Measurements from ENCODE around the gene TMEM219.

TMEM219 gene

GRCh38 chr16:29961479-29962343 lies at the start of gene TMEM219:
TSS of gene TMEM219 (plus strand) at chr16:29962079. CDS start at chr16:29963144, 1,065 bp downstream.
- H3K27me3 Mint-ChIP-seq: no peaks in the 10 kb centered on the region
- H3K9me3 Mint-ChIP-seq: no peaks in the 10 kb centered on the region
- H3K27ac Mint-ChIP-seq: peak within 1 kb of the TSS; percentile 82 to 90
- peaks cover 20% of the 10 kb centered on the region for H3K4me1 Mint-ChIP-seq
- DNase-seq (peak; percentile 93 to 97), ATAC-seq (peak; percentile 97)
- peak within 1 kb of the TSS; percentile 87 to 90 for H3K4me3 Mint-ChIP-seq

GRCh38 chr16:29912087-29912486 lies 49.8 kb upstream of the TMEM219 start:
- H3K9me3 Mint-ChIP-seq: no peaks in the 10 kb centered on the region
- DNase-seq (no peak), ATAC-seq (no peak)
- H3K4me1 Mint-ChIP-seq: peaks cover 26% of the 10 kb centered on the region
- no peaks in the 10 kb centered on the region for H3K27me3 Mint-ChIP-seq
- no peak overlapping the region for H3K27ac Mint-ChIP-seq
- H3K4me3 Mint-ChIP-seq: no peak overlapping the region

GRCh38 chr16:29913514-29913913 lies 48.4 kb upstream of the TMEM219 start:
- DNase-seq (no peak), ATAC-seq (no peak)
- Mint-ChIP-seq H3K4me3 (no peak overlapping the region), H3K27me3 (no peaks in the 10 kb centered on the region), H3K27ac (no peak overlapping the region), H3K4me1 (peaks cover 26% of the 10 kb centered on the region), H3K9me3 (no peaks in the 10 kb centered on the region)

DNA sequence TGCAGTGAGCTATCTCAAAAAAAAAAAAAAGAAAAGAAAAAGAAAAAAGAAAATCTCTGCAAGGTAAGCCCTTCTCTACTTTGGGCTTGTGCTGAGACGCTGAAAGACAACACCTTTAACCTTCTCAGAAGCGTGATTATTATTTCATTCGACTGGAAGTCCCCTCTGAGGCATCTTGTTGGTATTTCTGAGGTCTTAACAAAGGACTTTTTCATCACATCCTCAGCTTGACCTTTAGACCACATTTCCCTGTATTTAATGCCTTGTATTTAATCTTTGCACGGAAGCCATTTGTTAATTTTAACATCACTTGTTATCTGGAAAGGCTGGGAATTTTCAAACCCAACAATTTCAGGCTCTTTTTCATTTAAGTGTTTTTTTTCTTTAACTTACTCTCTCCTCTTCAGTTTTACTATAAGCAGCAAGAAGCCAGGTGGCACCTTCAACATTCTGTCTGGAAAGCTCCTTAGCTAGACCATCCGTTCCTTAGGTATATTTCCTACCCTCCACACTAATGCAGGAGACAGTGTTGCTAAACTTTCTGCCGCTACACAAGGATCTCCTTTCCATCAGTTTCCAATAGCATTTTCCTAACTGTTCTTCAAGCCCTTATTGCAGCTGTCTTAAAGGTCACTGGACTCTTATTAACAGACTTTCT lies 46.2 kb upstream of the TMEM219 start:
- DNase-seq: no peak
- Mint-ChIP-seq H3K4me3 (peak overlapping the region in 1 of 2 donors; percentile 8), H3K27ac (peak overlapping the region; percentile 80 to 84), H3K9me3 (no peaks in the 10 kb centered on the region), H3K4me1 (peaks cover 33% of the 10 kb centered on the region), H3K27me3 (no peaks in the 10 kb centered on the region)
- no peak for ATAC-seq

GRCh38 chr16:29916979-29917378 lies 44.9 kb upstream of the TMEM219 start:
- Mint-ChIP-seq H3K27ac (peak overlapping the region in 1 of 2 donors; percentile 48), H3K4me1 (peaks cover 41% of the 10 kb centered on the region), H3K27me3 (no peaks in the 10 kb centered on the region), H3K9me3 (no peaks in the 10 kb centered on the region), H3K4me3 (no peak overlapping the region)
- DNase-seq (no peak), ATAC-seq (no peak)

DNA sequence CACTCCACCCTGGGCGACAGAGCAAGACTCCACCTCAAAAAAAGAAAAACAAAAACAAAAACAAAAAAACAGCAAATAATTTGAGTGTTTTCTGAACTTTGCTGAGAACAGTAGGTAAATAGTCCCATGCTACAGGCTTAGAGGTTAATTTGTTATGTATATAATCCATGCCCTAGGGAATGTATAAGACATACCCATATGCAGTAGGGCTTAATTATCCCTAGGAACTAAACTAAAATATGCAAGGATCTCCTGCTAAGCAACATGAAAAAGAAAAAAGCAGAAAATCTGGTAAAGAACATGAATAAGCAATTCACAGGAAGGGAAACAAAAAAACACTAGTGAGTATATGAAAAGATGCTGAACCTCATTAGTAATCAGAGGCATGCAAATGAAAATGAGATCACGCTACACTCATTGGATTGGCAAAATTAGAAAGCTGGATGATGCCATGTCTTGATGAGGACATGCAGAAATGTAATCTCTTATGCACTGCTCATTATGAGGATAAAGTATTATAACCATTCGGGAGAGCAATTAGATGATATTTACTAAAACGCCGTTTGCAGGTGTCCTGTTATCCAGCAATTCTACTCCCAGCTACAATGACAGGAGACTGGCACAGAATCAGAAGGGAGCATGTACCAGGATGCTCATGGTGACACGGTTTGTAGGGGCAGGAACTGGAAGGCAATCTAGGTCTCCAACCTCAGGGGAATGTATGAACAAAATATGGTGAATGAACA lies 41.4 kb upstream of the TMEM219 start:
- ATAC-seq (no peak), DNase-seq (no peak)
- Mint-ChIP-seq H3K27me3 (no peaks in the 10 kb centered on the region), H3K27ac (peak overlapping the region in 1 of 2 donors; percentile 9), H3K9me3 (no peaks in the 10 kb centered on the region), H3K4me1 (peaks cover 61% of the 10 kb centered on the region), H3K4me3 (no peak overlapping the region)

DNA sequence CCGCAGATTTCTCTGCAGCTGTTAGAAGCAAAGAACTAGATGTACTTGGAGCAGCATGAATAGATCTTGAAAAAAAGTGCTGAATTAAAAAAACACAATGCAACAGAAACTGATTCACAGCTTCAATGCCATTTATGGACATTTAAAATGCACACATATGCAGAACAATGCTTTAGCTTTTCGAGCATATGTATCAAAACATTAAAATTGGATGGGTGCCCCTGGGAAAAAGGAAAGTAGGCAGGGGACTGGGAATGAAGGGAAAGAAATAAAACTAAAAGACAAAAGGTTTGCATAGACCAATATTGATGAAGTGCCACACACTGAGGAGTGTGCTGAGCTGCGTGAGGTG lies 40.9 kb upstream of the TMEM219 start:
- H3K4me1 Mint-ChIP-seq: peaks cover 57% of the 10 kb centered on the region
- no peak for DNase-seq
- no peaks in the 10 kb centered on the region for H3K27me3 Mint-ChIP-seq
- no peak overlapping the region for H3K4me3 Mint-ChIP-seq
- no peak for ATAC-seq
- H3K27ac Mint-ChIP-seq: no peak overlapping the region
- H3K9me3 Mint-ChIP-seq: no peaks in the 10 kb centered on the region

DNA sequence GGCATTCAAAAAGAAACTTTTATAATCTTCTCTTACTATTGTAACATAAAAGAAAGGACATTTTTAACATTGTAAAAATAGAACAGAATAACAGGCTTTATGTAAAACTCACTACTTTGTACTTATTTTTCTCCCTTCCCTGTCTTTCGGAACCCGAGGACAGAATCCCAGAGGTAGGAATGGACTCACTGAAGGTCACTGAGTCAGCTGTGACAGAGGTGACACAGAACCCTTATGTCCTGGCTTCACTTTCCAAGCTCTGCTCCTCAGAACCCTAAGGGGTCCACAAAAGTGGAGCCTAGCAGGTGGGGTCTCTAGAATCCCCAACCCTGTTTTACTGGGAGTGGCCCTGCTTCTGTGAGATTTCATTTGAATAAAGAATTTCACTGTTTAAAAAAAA lies 39.6 kb upstream of the TMEM219 start:
- no peaks in the 10 kb centered on the region for H3K9me3 Mint-ChIP-seq
- H3K4me1 Mint-ChIP-seq: peaks cover 60% of the 10 kb centered on the region
- H3K27ac Mint-ChIP-seq: peak overlapping the region in 1 of 2 donors; percentile 57
- no peaks in the 10 kb centered on the region for H3K27me3 Mint-ChIP-seq
- ATAC-seq: no peak
- H3K4me3 Mint-ChIP-seq: no peak overlapping the region
- DNase-seq: no peak

DNA sequence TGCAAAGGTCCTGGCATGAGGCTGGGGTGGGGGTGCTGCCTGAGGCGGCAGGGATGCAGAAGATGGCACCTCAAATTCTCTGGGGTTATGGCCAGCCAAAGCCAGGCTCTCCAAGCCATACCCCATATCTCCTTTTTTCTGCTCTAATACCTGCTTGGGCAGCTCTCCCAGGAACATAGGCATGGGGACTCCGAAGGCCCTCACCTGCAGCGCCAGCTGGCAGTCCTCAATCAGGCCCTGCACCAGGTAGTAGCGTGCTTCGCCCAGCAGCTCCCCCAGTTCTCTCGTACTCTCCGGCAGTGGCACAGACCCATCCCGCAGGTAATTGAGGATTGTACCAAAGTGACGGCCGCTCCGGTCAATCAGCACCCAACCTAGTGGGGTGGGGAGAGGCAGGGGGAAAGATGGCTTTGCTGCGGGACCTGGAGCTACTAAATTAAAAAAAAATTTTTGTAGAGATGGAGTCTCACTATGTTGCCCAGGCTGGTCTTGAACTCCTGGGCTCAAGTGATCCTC lies 38.8 kb upstream of the TMEM219 start:
- no peaks in the 10 kb centered on the region for H3K9me3 Mint-ChIP-seq
- ATAC-seq: no peak
- DNase-seq: no peak

DNA sequence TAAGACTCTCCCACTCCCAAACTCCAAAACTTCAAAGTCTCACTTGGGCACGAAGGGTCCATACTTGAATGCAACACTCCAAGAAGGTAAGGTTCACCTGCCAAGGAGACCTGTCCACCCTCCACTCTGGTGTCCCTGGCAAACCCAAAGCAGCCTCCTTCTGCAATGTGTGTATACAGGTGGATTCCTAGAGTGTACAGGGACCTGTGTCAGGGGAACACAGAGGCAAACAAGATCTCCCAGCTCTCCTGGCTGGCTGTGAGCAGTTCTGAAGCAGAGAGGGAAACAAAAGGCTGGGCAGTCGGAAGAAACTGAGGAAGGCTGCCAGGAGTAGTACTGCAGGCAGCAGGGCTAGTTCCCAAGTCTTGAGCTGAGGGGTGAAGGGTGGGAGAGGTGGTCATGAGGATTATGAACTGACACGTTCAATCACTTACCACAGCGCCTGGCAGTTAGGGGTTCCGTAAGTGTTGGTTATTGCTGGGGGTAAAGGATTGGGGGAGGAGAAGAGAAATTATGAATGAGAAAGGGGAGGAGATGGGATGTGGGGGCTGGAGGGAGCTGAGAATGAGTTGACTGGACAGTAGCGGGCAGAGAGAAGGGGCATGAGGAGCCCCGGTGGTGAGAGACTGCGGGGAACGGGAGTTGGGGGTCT lies 36.6 kb upstream of the TMEM219 start:
- Mint-ChIP-seq H3K4me1 (peaks cover 66% of the 10 kb centered on the region), H3K27me3 (no peaks in the 10 kb centered on the region), H3K27ac (peak overlapping the region; percentile 93 to 95), H3K9me3 (no peaks in the 10 kb centered on the region), H3K4me3 (peak overlapping the region; percentile 93 to 95)
- peak; percentile 5 for ATAC-seq
- DNase-seq: no peak

More for the DNA sequence above, 38.8 kb upstream of the TMEM219 start:
- no peak overlapping the region for H3K27ac Mint-ChIP-seq
- H3K4me1 Mint-ChIP-seq: peaks cover 67% of the 10 kb centered on the region
- H3K27me3 Mint-ChIP-seq: no peaks in the 10 kb centered on the region
- no peak overlapping the region for H3K4me3 Mint-ChIP-seq

- peaks cover 58% of the 10 kb centered on the region for H3K4me1 Mint-ChIP-seq
- DNase-seq (peak; percentile 91 to 97), ATAC-seq (peak; percentile 94)
- H3K4me3 Mint-ChIP-seq: peak within 1 kb of the TSS; percentile 93 to 95
- H3K27ac Mint-ChIP-seq: peak within 1 kb of the TSS; percentile 96 to 98
- no peaks in the 10 kb centered on the region for H3K27me3 Mint-ChIP-seq
- H3K9me3 Mint-ChIP-seq: no peaks in the 10 kb centered on the region
Measured at GRCh38 chr16:29925781-29926710, 35.8 kb upstream of the TMEM219 start, which contains the start of gene KCTD13. TSS of gene KCTD13 (minus strand) at chr16:29926226. CDS start at chr16:29926033, 193 bp downstream.

DNA sequence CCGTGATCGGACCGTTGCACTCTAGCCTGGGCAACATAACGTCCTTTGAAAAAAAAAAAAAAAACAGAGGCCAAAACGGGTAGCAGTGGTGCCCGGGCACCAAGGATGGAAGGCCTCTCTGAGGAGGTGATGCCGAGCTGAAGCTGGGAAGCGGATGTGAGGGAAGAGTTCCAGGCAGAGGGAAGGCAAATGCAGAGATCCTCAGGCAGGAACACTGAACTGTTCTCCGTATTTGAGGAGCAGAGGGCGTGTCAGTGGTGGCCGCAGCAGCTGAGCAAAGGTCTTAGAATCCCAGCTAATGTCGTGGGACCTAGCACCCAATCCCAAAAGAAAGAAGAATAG lies 35.2 kb upstream of the TMEM219 start:
- H3K9me3 Mint-ChIP-seq: no peaks in the 10 kb centered on the region
- peak overlapping the region; percentile 96 to 98 for H3K27ac Mint-ChIP-seq
- peak; percentile 42 for ATAC-seq
- no peak for DNase-seq
- H3K4me3 Mint-ChIP-seq: peak overlapping the region; percentile 93 to 95
- no peaks in the 10 kb centered on the region for H3K27me3 Mint-ChIP-seq
- peaks cover 53% of the 10 kb centered on the region for H3K4me1 Mint-ChIP-seq

- Mint-ChIP-seq H3K4me1 (peaks cover 53% of the 10 kb centered on the region), H3K27ac (peak overlapping the region in 1 of 2 donors; percentile 46), H3K4me3 (peak overlapping the region; percentile 93 to 95), H3K27me3 (no peaks in the 10 kb centered on the region), H3K9me3 (no peaks in the 10 kb centered on the region)
- no peak for ATAC-seq
- no peak for DNase-seq
Measured at GRCh38 chr16:29927070-29927905, 34.6 kb upstream of the TMEM219 start.
